ENCODE data around the gene ITGA2B. TPM values are rescaled to one million over a fixed set of nuclear protein-coding genes. Genes with fewer than 3 reads are reported as not detected.
"Not testable (repeated sequence)": the region's sequence is repeated elsewhere in the genome, so short reads cannot be mapped to it uniquely, and the experiment has no call there.

Gene ITGA2B
- total RNA-seq, 1 donor from 2014 or later: 1.2 TPM

- no peaks in the 10 kb centered on the region for H3K9me3 Mint-ChIP-seq (ENCODE audit: low read depth)
- H3K36me3 Mint-ChIP-seq (ENCODE audit: insufficient read depth): no peaks in the 10 kb centered on the region
- TF ChIP-seq CTCF (IDR thresholded peaks at IDR 0.05; ENCODE audit: unreplicated experiment): no peak
- H3K27me3 Mint-ChIP-seq: peaks cover 24% of the 10 kb centered on the region
- peak within 1 kb of the TSS; percentile 96 for H3K27ac Mint-ChIP-seq
- H3K4me3 Mint-ChIP-seq (ENCODE audit: low read depth): peak within 1 kb of the TSS; percentile 82
- peaks cover 3% of the 10 kb centered on the region for H3K4me1 Mint-ChIP-seq (ENCODE audit: low read depth)
- peak; percentile 91 for DNase-seq (ENCODE audit: low spot score, unreplicated experiment)
These were observed 44.5 kb downstream of the ITGA2B start, which contains the start of gene GRN for GRCh38 chr17:44344939-44345453. Gene GRN (plus strand): TSS chr17:44345302. CDS start chr17:44349165, 3,863 bp downstream.

- H3K4me1 Mint-ChIP-seq (ENCODE audit: low read depth): peaks cover 3% of the 10 kb centered on the region
- peaks cover 24% of the 10 kb centered on the region for H3K27me3 Mint-ChIP-seq
- no peak overlapping the region for H3K27ac Mint-ChIP-seq
- DNase-seq (ENCODE audit: low spot score, unreplicated experiment): no peak
- no peaks in the 10 kb centered on the region for H3K9me3 Mint-ChIP-seq (ENCODE audit: low read depth)
- H3K36me3 Mint-ChIP-seq (ENCODE audit: insufficient read depth): no peaks in the 10 kb centered on the region
- no peak for TF ChIP-seq CTCF (IDR thresholded peaks at IDR 0.05; ENCODE audit: unreplicated experiment)
- H3K4me3 Mint-ChIP-seq (ENCODE audit: low read depth): no peak overlapping the region
These were observed 45.8 kb downstream of the ITGA2B start for GRCh38 chr17:44343510-44344209.

GRCh38 chr17:44340553-44340952 is 48.9 kb downstream of the ITGA2B start:
- H3K36me3 Mint-ChIP-seq (ENCODE audit: insufficient read depth); H3K9me3 Mint-ChIP-seq (ENCODE audit: low read depth); H3K27ac Mint-ChIP-seq; H3K4me1 Mint-ChIP-seq (ENCODE audit: low read depth); DNase-seq (ENCODE audit: low spot score, unreplicated experiment); H3K4me3 Mint-ChIP-seq (ENCODE audit: low read depth): not testable (repeated sequence)
- peaks cover 32% of the 10 kb centered on the region for H3K27me3 Mint-ChIP-seq

GRCh38 chr17:44338702-44339101 is 50.7 kb downstream of the ITGA2B start:
- H3K27me3 Mint-ChIP-seq: peaks cover 28% of the 10 kb centered on the region
- H3K9me3 Mint-ChIP-seq (ENCODE audit: low read depth): no peaks in the 10 kb centered on the region
- H3K27ac Mint-ChIP-seq: no peak overlapping the region
- no peaks in the 10 kb centered on the region for H3K4me1 Mint-ChIP-seq (ENCODE audit: low read depth)
- no peaks in the 10 kb centered on the region for H3K36me3 Mint-ChIP-seq (ENCODE audit: insufficient read depth)
- no peak for DNase-seq (ENCODE audit: low spot score, unreplicated experiment)
- H3K4me3 Mint-ChIP-seq (ENCODE audit: low read depth): no peak overlapping the region
- TF ChIP-seq CTCF (IDR thresholded peaks at IDR 0.05; ENCODE audit: unreplicated experiment): no peak

GRCh38 chr17:44335968-44336367 is 53.5 kb downstream of the ITGA2B start:
- no peak for DNase-seq (ENCODE audit: low spot score, unreplicated experiment)
- Mint-ChIP-seq H3K4me3 (ENCODE audit: low read depth) (no peak overlapping the region), H3K27ac (no peak overlapping the region), H3K36me3 (ENCODE audit: insufficient read depth) (no peaks in the 10 kb centered on the region), H3K4me1 (ENCODE audit: low read depth) (no peaks in the 10 kb centered on the region), H3K9me3 (ENCODE audit: low read depth) (no peaks in the 10 kb centered on the region), H3K27me3 (peaks cover 11% of the 10 kb centered on the region)
- TF ChIP-seq CTCF (IDR thresholded peaks at IDR 0.05; ENCODE audit: unreplicated experiment): no peak

GRCh38 chr17:44335564-44335963 is 53.9 kb downstream of the ITGA2B start:
- Mint-ChIP-seq H3K36me3 (ENCODE audit: insufficient read depth) (no peaks in the 10 kb centered on the region), H3K9me3 (ENCODE audit: low read depth) (no peaks in the 10 kb centered on the region), H3K4me3 (ENCODE audit: low read depth) (no peak overlapping the region), H3K4me1 (ENCODE audit: low read depth) (no peaks in the 10 kb centered on the region), H3K27ac (no peak overlapping the region), H3K27me3 (peaks cover 11% of the 10 kb centered on the region)
- no peak for TF ChIP-seq CTCF (IDR thresholded peaks at IDR 0.05; ENCODE audit: unreplicated experiment)
- DNase-seq (ENCODE audit: low spot score, unreplicated experiment): no peak

All from progenitor cell of endocrine pancreas (in vitro differentiated cells).